GM23338 (cell line): ENCODE data around the gene NCR3LG1. TPM values are rescaled to one million over a fixed set of nuclear protein-coding genes. Genes with fewer than 3 reads are reported as not detected.
A peak's percentile ranks its signal among the peaks of the same experiment; 100 is the strongest.

ENCODE experiments used
- ATAC-seq: fragments of 200-7000 bp; cut with Tn5 transposase; 3 replicates; pipeline ENCODE4 v1.9.1; 2020
- DNase-seq: peaks from one replicate; pipeline ENCODE4 v3.0.0-alpha.2; 2015; ENCODE audit warnings: low spot score
- H2AFZ ChIP-seq: fragments of 200-600 bp; sonication (generic); 2 replicates; pipeline ENCODE4 v1.8.0; 2016; ENCODE audit warnings: antibody characterized with exemption, mild to moderate bottlenecking, moderate library complexity
- H3F3A ChIP-seq: fragments of 200-600 bp; sonication (generic); replicated peaks from 2 replicates; pipeline ENCODE4 v1.8.0; 2017; ENCODE audit warnings: antibody characterized with exemption, mixed run types, low read depth
- H3K27ac ChIP-seq: fragments of 200-600 bp; sonication (generic); 2 replicates; pipeline ENCODE4 v1.6.1; 2016; ENCODE audit warnings: low read depth
- H3K27me3 ChIP-seq: fragments of 200-600 bp; sonication (generic); 2 replicates; pipeline ENCODE4 v1.8.0; 2016; ENCODE audit warnings: mild to moderate bottlenecking, mixed run types, moderate library complexity; ENCODE audit not compliant: insufficient read depth
- H3K36me3 ChIP-seq: fragments of 200-600 bp; sonication (generic); 2 replicates; pipeline ENCODE4 v1.8.0; 2016; ENCODE audit warnings: mild to moderate bottlenecking; ENCODE audit not compliant: insufficient read depth
- H3K4me1 ChIP-seq: fragments of 200-600 bp; sonication (generic); 2 replicates; pipeline ENCODE4 v1.8.0; 2016; ENCODE audit warnings: mild to moderate bottlenecking, moderate library complexity; ENCODE audit not compliant: insufficient read depth
- H3K4me2 ChIP-seq: fragments of 200-600 bp; sonication (generic); 2 replicates; pipeline ENCODE4 v1.7.1; 2017; ENCODE audit warnings: mixed run types
- H3K4me3 ChIP-seq: fragments of 200-600 bp; sonication (generic); 2 replicates; pipeline ENCODE4 v1.6.1; 2016; ENCODE audit warnings: mixed run types
- H3K79me2 ChIP-seq: fragments of 200-600 bp; sonication (generic); replicated peaks from 2 replicates; pipeline ENCODE4 v1.8.0; 2017; ENCODE audit warnings: mild to moderate bottlenecking; ENCODE audit not compliant: insufficient read depth
- H3K9me2 ChIP-seq: fragments of 200-600 bp; sonication (generic); 2 replicates; pipeline ENCODE4 v1.8.0; 2017; ENCODE audit not compliant: insufficient read depth
- H4K20me1 ChIP-seq: fragments of 200-600 bp; sonication (generic); replicated peaks from 2 replicates; pipeline ENCODE4 v1.8.0; 2017; ENCODE audit warnings: mild to moderate bottlenecking; ENCODE audit not compliant: insufficient read depth
- H3K27ac Mint-ChIP-seq: 2 replicates; pipeline ENCODE4 v1.8.0; 2020; ENCODE audit warnings: inconsistent platforms, mild to moderate bottlenecking, moderate library complexity, mixed read lengths
- H3K27me3 Mint-ChIP-seq: 3 replicates; pipeline ENCODE4 v1.8.0; 2022; ENCODE audit warnings: low read depth, mild to moderate bottlenecking, moderate library complexity, mixed read lengths, inconsistent platforms; ENCODE audit not compliant: insufficient read depth, poor library complexity
- H3K36me3 Mint-ChIP-seq: 3 replicates; pipeline ENCODE4 v1.8.0; 2021; ENCODE audit warnings: low read depth, mild to moderate bottlenecking, inconsistent platforms, moderate library complexity, mixed read lengths
- H3K4me1 Mint-ChIP-seq: 3 replicates; pipeline ENCODE4 v1.8.0; 2020; ENCODE audit warnings: mild to moderate bottlenecking, inconsistent platforms, mixed read lengths
- H3K4me3 Mint-ChIP-seq: 3 replicates; pipeline ENCODE4 v1.8.0; 2021; ENCODE audit warnings: moderate library complexity, mild to moderate bottlenecking, inconsistent platforms, mixed read lengths
- H3K9me3 Mint-ChIP-seq: 3 replicates; pipeline ENCODE4 v1.8.0; 2020; ENCODE audit warnings: moderate library complexity, mild to moderate bottlenecking, inconsistent platforms, mixed read lengths
- CREB1 ChIP-seq: fragments of 250-450 bp; sonication (Bioruptor Pico); IDR thresholded peaks from 2 replicates; pipeline ENCODE4 v1.5.0; 2020; ENCODE audit warnings: low read depth, mild to moderate bottlenecking, moderate library complexity
- CTCF ChIP-seq, 2 experiments: fragments of 200-600 bp in 1 of 2; sonication (generic) in 1 of 2; conservative IDR thresholded peaks; 2 replicates each; pipeline versions ENCODE4 v1.5.1 to v1.6.1; 2016 to 2017; ENCODE audit warnings: antibody characterized with exemption in 2 of 2, low read depth in 2 of 2, mild to moderate bottlenecking in 2 of 2, moderate library complexity in 1 of 2
- EZH2 ChIP-seq: fragments of 200-600 bp; sonication (generic); IDR thresholded peaks from one replicate; pipeline ENCODE4 v1.8.0; 2017; ENCODE audit warnings: antibody characterized with exemption, mild to moderate bottlenecking, low read depth; ENCODE audit not compliant: unreplicated experiment
- EZH2phosphoT487 ChIP-seq: fragments of 200-600 bp; sonication (generic); IDR thresholded peaks from one replicate; pipeline ENCODE4 v1.8.1; 2018; ENCODE audit warnings: antibody characterized with exemption; ENCODE audit not compliant: unreplicated experiment
- JUNB ChIP-seq: IDR thresholded peaks from one replicate; pipeline ENCODE4 v1.6.1; 2016; ENCODE audit warnings: antibody characterized with exemption; ENCODE audit not compliant: unreplicated experiment
- REST ChIP-seq: IDR thresholded peaks from one replicate; pipeline ENCODE4 v1.6.1; 2018; ENCODE audit warnings: antibody characterized with exemption; ENCODE audit not compliant: unreplicated experiment
- ZNF114 ChIP-seq: fragments of 250-450 bp; sonication (Bioruptor Pico); IDR thresholded peaks from 2 replicates; pipeline ENCODE4 v1.5.0; 2020; ENCODE audit warnings: mild to moderate bottlenecking, moderate library complexity
- ZNF331 ChIP-seq: fragments of 250-450 bp; sonication (Bioruptor Pico); IDR thresholded peaks from 2 replicates; pipeline ENCODE4 v1.5.0; 2020; ENCODE audit warnings: low read depth, mild to moderate bottlenecking, moderate library complexity
- polyA plus RNA-seq: library from polyadenylated mRNA; unstranded; fragments of >200 nt; fragmentation: Nextera tagmentation; extraction: Ambion mirVana; gene quantifications from 2 replicates; pipeline ENCODE4 v1.2.1, GENCODE V29; 2016
- total RNA-seq: library from RNA; depleted of rRNA; stranded (reverse); fragments of >200 nt; shearing (Covaris generic); gene quantifications from 2 replicates; pipeline ENCODE4 v1.2.3, GENCODE V29; 2014

NCR3LG1 gene
- total and polyA plus RNA-seq, 2 experiments from 2014 or later, result 0.15 to 1.9 TPM

GRCh38 chr11:17412488-17413180 is 61.0 kb downstream of the NCR3LG1 start:
- peaks cover 6% of the 10 kb centered on the region; the same call in 1 of the 3 replicates for H3K4me1 Mint-ChIP-seq
- H3K36me3 Mint-ChIP-seq, result no peaks in the 10 kb centered on the region
- H3K27ac Mint-ChIP-seq, result no peak overlapping the region
- DNase-seq (peak; percentile 34), ATAC-seq (peak; percentile 70)
- Histone ChIP-seq H3K9me2 (no peaks in the 10 kb centered on the region), H2AFZ (no peak overlapping the region), H3K36me3 (no peaks in the 10 kb centered on the region), H4K20me1 (no peaks in the 10 kb centered on the region), H3K4me2 (no peak overlapping the region), H3K79me2 (no peaks in the 10 kb centered on the region), H3F3A (no peaks in the 10 kb centered on the region), H3K4me3 (no peak overlapping the region), H3K27ac (no peak overlapping the region), H3K4me1 (no peaks in the 10 kb centered on the region), H3K27me3 (no peaks in the 10 kb centered on the region)
- no peak for TF ChIP-seq EZH2
- TF ChIP-seq CTCF (conservative IDR thresholded peaks at IDR 0.05; ENCODE audit: low read depth in 2 of 2), result peak in 1 of 2 experiments; percentile 29; a peak in 2 of 4 replicates
- no peak overlapping the region for H3K4me3 Mint-ChIP-seq
- H3K9me3 Mint-ChIP-seq, result no peaks in the 10 kb centered on the region
- peaks cover 11% of the 10 kb centered on the region for H3K27me3 Mint-ChIP-seq

- Mint-ChIP-seq H3K36me3 (no peaks in the 10 kb centered on the region), H3K27ac (no peak overlapping the region), H3K4me1 (peaks cover 12% of the 10 kb centered on the region), H3K27me3 (peaks cover 12% of the 10 kb centered on the region), H3K4me3 (no peak overlapping the region), H3K9me3 (no peaks in the 10 kb centered on the region)
- Histone ChIP-seq H2AFZ (no peak overlapping the region), H3K79me2 (no peaks in the 10 kb centered on the region), H3K36me3 (no peaks in the 10 kb centered on the region), H3K27me3 (no peaks in the 10 kb centered on the region), H3K9me2 (no peaks in the 10 kb centered on the region), H3F3A (no peaks in the 10 kb centered on the region), H3K4me1 (no peaks in the 10 kb centered on the region), H3K4me3 (no peak overlapping the region), H3K27ac (no peak overlapping the region), H3K4me2 (no peak overlapping the region), H4K20me1 (no peaks in the 10 kb centered on the region)
- no peak for DNase-seq
- ATAC-seq, result no peak
- TF ChIP-seq REST (no peak), CREB1 (CRISPR knock-in tag) (no peak), CTCF (conservative IDR thresholded peaks at IDR 0.05; ENCODE audit: low read depth in 2 of 2) (no peak), EZH2phosphoT487 (no peak), ZNF114 (no peak), JUNB (no peak), ZNF331 (no peak)
Observed at GRCh38 chr11:17413414-17414316, 62.1 kb downstream of the NCR3LG1 start.
